Tibial nerve (tissue), 4 donors: ENCODE measurements around the gene PCSK2. TPM values are rescaled to one million over a fixed set of nuclear protein-coding genes. Genes with fewer than 3 reads are reported as not detected.

Experiments
- DNase-seq, 2 donors: peaks; one replicate each; pipeline ENCODE4 v3.0.0-alpha.2; 2019; ENCODE audit warnings: low spot score in 2 of 2
- H3K27ac ChIP-seq, 4 donors: fragments of 200-600 bp; sonication (generic) in 3 of 4; one replicate each; pipeline ENCODE4 v1.5.1; 2017 to 2019; ENCODE audit warnings: mild to moderate bottlenecking in 1 of 4
- H3K27me3 ChIP-seq, 2 donors: fragments of 200-600 bp; sonication (generic) in 1 of 2; one replicate each; pipeline versions ENCODE4 v1.5.1 to v1.6.0; 2017 to 2019
- H3K36me3 ChIP-seq, 3 donors: fragments of 200-600 bp; sonication (generic); one replicate each; pipeline ENCODE4 v1.5.1; 2018 to 2019
- H3K4me1 ChIP-seq, 4 donors: fragments of 200-600 bp; sonication (generic) in 3 of 4; one replicate each; pipeline ENCODE4 v1.5.1; 2017 to 2019
- H3K4me3 ChIP-seq, 4 donors: fragments of 200-600 bp; sonication (generic) in 3 of 4; one replicate each; pipeline ENCODE4 v1.5.1; 2017 to 2019; ENCODE audit warnings: mild to moderate bottlenecking in 1 of 4, moderate library complexity in 1 of 4
- H3K9me3 ChIP-seq, 4 donors: fragments of 200-600 bp; sonication (generic) in 3 of 4; one replicate each; pipeline ENCODE4 v1.5.1; 2017 to 2019
- EP300 ChIP-seq, 2 donors: sonication (generic); formaldehyde crosslinking; IDR thresholded peaks; one replicate each; pipeline ENCODE4 v1.6.1; 2017; ENCODE audit warnings: antibody characterized with exemption in 2 of 2, mild to moderate bottlenecking in 1 of 2
- POLR2A ChIP-seq, 2 donors: fragments of 450-650 bp; IDR thresholded peaks; one replicate each; pipeline ENCODE4 v1.6.1; 2017; ENCODE audit warnings: antibody characterized with exemption in 2 of 2, mild to moderate bottlenecking in 2 of 2, moderate library complexity in 2 of 2
- WGBS, 2 donors: methylation state at CpG; one replicate each; pipeline ENCODE4 v1.1.5; 2018; 5-methylcytosine and 5-hydroxymethylcytosine counted together
- total RNA-seq, 4 donors: library from RNA; depleted of rRNA; stranded (reverse); fragments of >200 nt; gene quantifications; one replicate each; pipeline ENCODE4 v1.1.0, GENCODE V29; 2016
- TF ChIP-seq, protein P1 (sequence below), 5 experiments: fragments of 200-600 bp in 3 of 5; fragments of 450-650 bp in 2 of 5; sonication (generic) in 3 of 5; IDR thresholded peaks; one replicate each; pipeline ENCODE4 v1.5.1; 2016 to 2019; ENCODE audit warnings: antibody characterized with exemption in 5 of 5, mild to moderate bottlenecking in 3 of 5, moderate library complexity in 2 of 5

Gene PCSK2
- total RNA-seq, 4 donors from 2014 or later, result 1.0 to 4.8 (median 3.0) TPM

- no peaks in the 10 kb centered on the region for H3K36me3 ChIP-seq
- H3K4me3 ChIP-seq, result no peak overlapping the region
- WGBS, 2 donors, result 84 to 89% methylated on average over 4 of the region's 4 CpGs
- no peak for DNase-seq
- no peak overlapping the region for H3K27ac ChIP-seq
- H3K9me3 ChIP-seq, result no peaks in the 10 kb centered on the region
- no peaks in the 10 kb centered on the region for H3K27me3 ChIP-seq
- TF ChIP-seq EP300 (IDR thresholded peaks at IDR 0.05), result no peak
- TF ChIP-seq, protein P1, sequence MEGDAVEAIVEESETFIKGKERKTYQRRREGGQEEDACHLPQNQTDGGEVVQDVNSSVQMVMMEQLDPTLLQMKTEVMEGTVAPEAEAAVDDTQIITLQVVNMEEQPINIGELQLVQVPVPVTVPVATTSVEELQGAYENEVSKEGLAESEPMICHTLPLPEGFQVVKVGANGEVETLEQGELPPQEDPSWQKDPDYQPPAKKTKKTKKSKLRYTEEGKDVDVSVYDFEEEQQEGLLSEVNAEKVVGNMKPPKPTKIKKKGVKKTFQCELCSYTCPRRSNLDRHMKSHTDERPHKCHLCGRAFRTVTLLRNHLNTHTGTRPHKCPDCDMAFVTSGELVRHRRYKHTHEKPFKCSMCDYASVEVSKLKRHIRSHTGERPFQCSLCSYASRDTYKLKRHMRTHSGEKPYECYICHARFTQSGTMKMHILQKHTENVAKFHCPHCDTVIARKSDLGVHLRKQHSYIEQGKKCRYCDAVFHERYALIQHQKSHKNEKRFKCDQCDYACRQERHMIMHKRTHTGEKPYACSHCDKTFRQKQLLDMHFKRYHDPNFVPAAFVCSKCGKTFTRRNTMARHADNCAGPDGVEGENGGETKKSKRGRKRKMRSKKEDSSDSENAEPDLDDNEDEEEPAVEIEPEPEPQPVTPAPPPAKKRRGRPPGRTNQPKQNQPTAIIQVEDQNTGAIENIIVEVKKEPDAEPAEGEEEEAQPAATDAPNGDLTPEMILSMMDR (IDR thresholded peaks at IDR 0.05), result no peak
- TF ChIP-seq POLR2A (IDR thresholded peaks at IDR 0.05), result no peak
- no peaks in the 10 kb centered on the region for H3K4me1 ChIP-seq
Measured at GRCh38 chr20:17381724-17382123, 154.9 kb downstream of the PCSK2 start.

GRCh38 chr20:17385798-17386197, 159.0 kb downstream of the PCSK2 start:
- Histone ChIP-seq H3K36me3 (no peaks in the 10 kb centered on the region), H3K27me3 (no peaks in the 10 kb centered on the region), H3K4me1 (no peaks in the 10 kb centered on the region), H3K4me3 (no peak overlapping the region), H3K9me3 (no peaks in the 10 kb centered on the region), H3K27ac (no peak overlapping the region)
- TF ChIP-seq EP300 (IDR thresholded peaks at IDR 0.05) (no peak), POLR2A (IDR thresholded peaks at IDR 0.05) (no peak)
- TF ChIP-seq, protein P1 (IDR thresholded peaks at IDR 0.05), result no peak
- no peak for DNase-seq

GRCh38 chr20:17390655-17391054, 163.8 kb downstream of the PCSK2 start:
- WGBS, 2 donors, result 85 to 88% methylated on average over 5 of the region's 5 CpGs
- Histone ChIP-seq H3K27me3 (no peaks in the 10 kb centered on the region), H3K36me3 (no peaks in the 10 kb centered on the region), H3K27ac (no peak overlapping the region), H3K4me3 (no peak overlapping the region), H3K4me1 (no peaks in the 10 kb centered on the region), H3K9me3 (no peaks in the 10 kb centered on the region)
- no peak for DNase-seq
- TF ChIP-seq, protein P1 (IDR thresholded peaks at IDR 0.05), result no peak
- TF ChIP-seq POLR2A (IDR thresholded peaks at IDR 0.05), result no peak
- TF ChIP-seq EP300 (IDR thresholded peaks at IDR 0.05), result no peak

- Histone ChIP-seq H3K4me3 (no peak overlapping the region), H3K9me3 (no peaks in the 10 kb centered on the region), H3K27ac (no peak overlapping the region), H3K36me3 (no peaks in the 10 kb centered on the region), H3K4me1 (no peaks in the 10 kb centered on the region), H3K27me3 (no peaks in the 10 kb centered on the region)
- no peak for DNase-seq
- TF ChIP-seq, protein P1 (IDR thresholded peaks at IDR 0.05), result no peak
- no peak for TF ChIP-seq POLR2A (IDR thresholded peaks at IDR 0.05)
- TF ChIP-seq EP300 (IDR thresholded peaks at IDR 0.05), result no peak
- 77 to 88% methylated on average over 2 of the region's 2 CpGs for WGBS, 2 donors
Measured at GRCh38 chr20:17391127-17391771, 164.4 kb downstream of the PCSK2 start.

- H3K4me1 ChIP-seq, result no peaks in the 10 kb centered on the region
- DNase-seq, result no peak
- TF ChIP-seq, protein P1 (IDR thresholded peaks at IDR 0.05), result no peak
- TF ChIP-seq POLR2A (IDR thresholded peaks at IDR 0.05) (no peak), EP300 (IDR thresholded peaks at IDR 0.05) (no peak)
- WGBS, 2 donors, result 85 to 89% methylated on average over 5 of the region's 5 CpGs
- H3K36me3 ChIP-seq, result no peaks in the 10 kb centered on the region
- H3K27ac ChIP-seq, result no peak overlapping the region
- no peaks in the 10 kb centered on the region for H3K9me3 ChIP-seq
- no peak overlapping the region for H3K4me3 ChIP-seq
- no peaks in the 10 kb centered on the region for H3K27me3 ChIP-seq
Measured at GRCh38 chr20:17394411-17394810, 167.6 kb downstream of the PCSK2 start.
